ENCODE measurements around the gene ZAR1.

GRCh38 chr4:48481581-48481980 is 8.5 kb upstream of the ZAR1 start:
- TF ChIP-seq CTCF (conservative IDR thresholded peaks at IDR 0.05 in 1 of 2, IDR thresholded peaks at IDR 0.05 in 1 of 2; ENCODE audit: extremely low read depth in 1 of 2, insufficient read depth in 1 of 2, low read depth in 1 of 2, low read length in 2 of 2): no peak
- no peak for TF ChIP-seq EZH2 (IDR thresholded peaks at IDR 0.05; ENCODE audit: borderline replicate concordance, low read length)

All from mammary epithelial cell (primary cell).